H9 (cell line): ENCODE measurements around the gene ALOX15B. TPM values are rescaled to one million over a fixed set of nuclear protein-coding genes. Genes with fewer than 3 reads are reported as not detected.

Source experiments
- DNase-seq: peaks from one replicate; pipeline ENCODE4 v3.0.0-alpha.2; 2017
- H2AFZ ChIP-seq: one replicate; pipeline ENCODE4 v1.6.1; 2013; ENCODE audit warnings: mild to moderate bottlenecking, low read length, control low read depth, moderate library complexity
- H2AK5ac ChIP-seq: 2 replicates; pipeline ENCODE4 v1.6.1; 2013; ENCODE audit warnings: low read length, control low read depth, mixed read lengths; ENCODE audit not compliant: insufficient read length
- H2BK120ac ChIP-seq: one replicate; pipeline ENCODE4 v1.6.1; 2013; ENCODE audit warnings: low read depth, mild to moderate bottlenecking, low read length, control low read depth, inconsistent platforms; ENCODE audit not compliant: poor library complexity, severe bottlenecking
- H2BK12ac ChIP-seq: 2 replicates; pipeline ENCODE4 v1.6.1; 2013; ENCODE audit warnings: low read length, control low read depth, mixed read lengths, low read depth; ENCODE audit not compliant: insufficient read length
- H2BK15ac ChIP-seq: 2 replicates; pipeline ENCODE4 v1.6.1; 2013; ENCODE audit warnings: low read depth, low read length, control low read depth
- H2BK20ac ChIP-seq: one replicate; pipeline ENCODE4 v1.6.1; 2013; ENCODE audit warnings: low read depth, mild to moderate bottlenecking, low read length, control low read depth, inconsistent platforms; ENCODE audit not compliant: poor library complexity, severe bottlenecking
- H2BK5ac ChIP-seq: 2 replicates; pipeline ENCODE4 v1.6.1; 2013; ENCODE audit warnings: low read length, control low read depth, mixed read lengths; ENCODE audit not compliant: insufficient read length
- H3K14ac ChIP-seq: 2 replicates; pipeline ENCODE4 v1.6.1; 2013; ENCODE audit warnings: low read length, control low read depth; ENCODE audit not compliant: insufficient read depth
- H3K18ac ChIP-seq: 2 replicates; pipeline ENCODE4 v1.6.1; 2013; ENCODE audit warnings: low read depth, mild to moderate bottlenecking, mixed read lengths, low read length, control low read depth; ENCODE audit not compliant: insufficient read length
- H3K23ac ChIP-seq: 2 replicates; pipeline ENCODE4 v1.6.1; 2013; ENCODE audit warnings: low read length, control low read depth, mixed read lengths, low read depth; ENCODE audit not compliant: insufficient read length
- H3K23me2 ChIP-seq: 2 replicates; pipeline ENCODE4 v1.6.1; 2013; ENCODE audit warnings: low read depth, mild to moderate bottlenecking, mixed read lengths, low read length, control low read depth; ENCODE audit not compliant: insufficient read length, poor library complexity, severe bottlenecking
- H3K27ac ChIP-seq: 2 replicates; pipeline ENCODE4 v1.5.1; 2013; ENCODE audit warnings: low read length, control low read depth, mixed read lengths, low read depth; ENCODE audit not compliant: insufficient read length
- H3K27me3 ChIP-seq: 2 replicates; pipeline ENCODE4 v1.6.1; 2013; ENCODE audit warnings: low read length, control low read depth, inconsistent platforms; ENCODE audit not compliant: insufficient read depth
- H3K4ac ChIP-seq: 2 replicates; pipeline ENCODE4 v1.6.1; 2013; ENCODE audit warnings: low read depth, mild to moderate bottlenecking, control low read depth, inconsistent platforms, low read length, moderate library complexity
- H3K4me1 ChIP-seq: 2 replicates; pipeline ENCODE4 v1.6.1; 2013; ENCODE audit warnings: low read length, control low read depth, inconsistent platforms; ENCODE audit not compliant: insufficient read depth
- H3K4me2 ChIP-seq: 2 replicates; pipeline ENCODE4 v1.6.1; 2013; ENCODE audit warnings: low read length, control low read depth, mixed read lengths; ENCODE audit not compliant: insufficient read length, insufficient read depth
- H3K56ac ChIP-seq: 2 replicates; pipeline ENCODE4 v1.6.1; 2013; ENCODE audit warnings: low read depth, mild to moderate bottlenecking, mixed read lengths, low read length, control low read depth; ENCODE audit not compliant: insufficient read length
- H3K79me1 ChIP-seq: 2 replicates; pipeline ENCODE4 v1.6.1; 2013; ENCODE audit warnings: low read depth, mild to moderate bottlenecking, moderate library complexity, low read length, control low read depth, inconsistent platforms; ENCODE audit not compliant: insufficient read depth, poor library complexity, severe bottlenecking
- H3K79me2 ChIP-seq: 2 replicates; pipeline ENCODE4 v1.6.1; 2013; ENCODE audit warnings: low read length, control low read depth, inconsistent platforms; ENCODE audit not compliant: insufficient read depth
- H3K9ac ChIP-seq: 2 replicates; pipeline ENCODE4 v1.6.1; 2013; ENCODE audit warnings: low read length, control low read depth, mixed read lengths; ENCODE audit not compliant: insufficient read length; ENCODE audit errors: extremely low read depth
- H3K9me3 ChIP-seq: one replicate; pipeline ENCODE4 v1.6.1; 2013; ENCODE audit warnings: low read depth, low read length, inconsistent platforms; ENCODE audit not compliant: control insufficient read depth
- H3T11ph ChIP-seq: one replicate; pipeline ENCODE4 v1.6.1; 2013; ENCODE audit warnings: mild to moderate bottlenecking, low read length, control low read depth, inconsistent platforms
- H4K20me1 ChIP-seq: one replicate; pipeline ENCODE4 v1.6.1; 2013; ENCODE audit not compliant: control insufficient read depth, insufficient read length, insufficient read depth
- H4K5ac ChIP-seq: 2 replicates; pipeline ENCODE4 v1.6.1; 2013; ENCODE audit warnings: low read depth, mild to moderate bottlenecking, mixed read lengths, low read length, control low read depth; ENCODE audit not compliant: insufficient read length
- H4K8ac ChIP-seq: replicated peaks from 2 replicates; pipeline ENCODE4 v1.6.1; 2013; ENCODE audit warnings: low read length, control low read depth, mixed read lengths, low read depth; ENCODE audit not compliant: insufficient read length
- H4K91ac ChIP-seq: 2 replicates; pipeline ENCODE4 v1.6.1; 2013; ENCODE audit warnings: low read depth, mild to moderate bottlenecking, moderate library complexity, mixed read lengths, low read length, control low read depth; ENCODE audit not compliant: insufficient read length
- H3K27ac Mint-ChIP-seq, 3 experiments: 2 replicates in 2 of 3; 3 replicates in 1 of 3; pipeline ENCODE4 v1.8.0; 2020 to 2021; ENCODE audit warnings: mixed read lengths in 3 of 3, mild to moderate bottlenecking in 1 of 3, moderate library complexity in 1 of 3
- H3K27me3 Mint-ChIP-seq: 2 replicates; pipeline ENCODE4 v1.8.0; 2021; ENCODE audit warnings: low read depth, mild to moderate bottlenecking, moderate library complexity, mixed read lengths
- H3K36me3 Mint-ChIP-seq, 3 experiments: 2 replicates in 2 of 3; 3 replicates in 1 of 3; pipeline ENCODE4 v1.8.0; 2020 to 2021; ENCODE audit warnings: low read depth in 3 of 3, mixed read lengths in 3 of 3; ENCODE audit not compliant: insufficient read depth in 1 of 3
- H3K4me1 Mint-ChIP-seq, 2 experiments: 2 replicates each; pipeline ENCODE4 v1.8.0; 2020; ENCODE audit warnings: mixed read lengths in 2 of 2
- H3K4me3 Mint-ChIP-seq, 2 experiments: 2 replicates in 1 of 2; 3 replicates in 1 of 2; pipeline ENCODE4 v1.8.0; 2020 to 2021; ENCODE audit warnings: mild to moderate bottlenecking in 2 of 2, mixed read lengths in 2 of 2, moderate library complexity in 1 of 2
- H3K9me3 Mint-ChIP-seq, 2 experiments: 2 replicates in 1 of 2; 3 replicates in 1 of 2; pipeline ENCODE4 v1.8.0; 2020; ENCODE audit warnings: mild to moderate bottlenecking in 2 of 2, mixed read lengths in 2 of 2, moderate library complexity in 1 of 2
- total RNA-seq: library from RNA; stranded (reverse); gene quantifications from 2 replicates; pipeline ENCODE4 v1.2.1, GENCODE V29; 2021
- TF ChIP-seq, protein P1 (sequence below): fragments of 200-600 bp; sonication (generic); conservative IDR thresholded peaks from 3 replicates; pipeline ENCODE4 v1.8.0; 2021; ENCODE audit warnings: antibody characterized with exemption, mild to moderate bottlenecking

Gene ALOX15B
- total RNA-seq, 1 experiment from 2014 or later: not detected

DNA sequence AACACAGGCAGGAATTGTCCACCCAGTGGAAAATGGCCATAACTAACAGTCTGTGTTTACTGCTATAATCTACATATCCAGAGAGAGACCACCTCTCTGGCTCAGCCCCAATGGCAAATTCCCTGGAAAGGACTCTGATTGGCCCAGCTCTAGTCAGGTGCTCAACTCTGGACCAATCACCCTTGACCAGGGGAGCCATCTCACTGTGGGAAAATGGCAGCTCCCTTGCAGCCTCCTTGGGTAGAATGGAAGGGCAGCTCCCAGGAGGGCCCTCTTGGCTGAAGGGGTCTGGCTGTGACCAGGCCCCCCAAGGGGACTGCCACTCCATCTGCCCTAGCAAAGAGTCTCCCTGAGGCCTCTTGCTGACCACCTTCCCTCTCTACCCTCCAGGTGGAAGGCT lies 3.1 kb downstream of the ALOX15B start:
- H3K4me2 ChIP-seq: no peak overlapping the region
- no peak overlapping the region for H3K27ac ChIP-seq
- TF ChIP-seq, protein P1, sequence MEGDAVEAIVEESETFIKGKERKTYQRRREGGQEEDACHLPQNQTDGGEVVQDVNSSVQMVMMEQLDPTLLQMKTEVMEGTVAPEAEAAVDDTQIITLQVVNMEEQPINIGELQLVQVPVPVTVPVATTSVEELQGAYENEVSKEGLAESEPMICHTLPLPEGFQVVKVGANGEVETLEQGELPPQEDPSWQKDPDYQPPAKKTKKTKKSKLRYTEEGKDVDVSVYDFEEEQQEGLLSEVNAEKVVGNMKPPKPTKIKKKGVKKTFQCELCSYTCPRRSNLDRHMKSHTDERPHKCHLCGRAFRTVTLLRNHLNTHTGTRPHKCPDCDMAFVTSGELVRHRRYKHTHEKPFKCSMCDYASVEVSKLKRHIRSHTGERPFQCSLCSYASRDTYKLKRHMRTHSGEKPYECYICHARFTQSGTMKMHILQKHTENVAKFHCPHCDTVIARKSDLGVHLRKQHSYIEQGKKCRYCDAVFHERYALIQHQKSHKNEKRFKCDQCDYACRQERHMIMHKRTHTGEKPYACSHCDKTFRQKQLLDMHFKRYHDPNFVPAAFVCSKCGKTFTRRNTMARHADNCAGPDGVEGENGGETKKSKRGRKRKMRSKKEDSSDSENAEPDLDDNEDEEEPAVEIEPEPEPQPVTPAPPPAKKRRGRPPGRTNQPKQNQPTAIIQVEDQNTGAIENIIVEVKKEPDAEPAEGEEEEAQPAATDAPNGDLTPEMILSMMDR: no peak
- H3K4me1 Mint-ChIP-seq: peaks cover 8 to 14% of the 10 kb centered on the region in 2 experiments
- no peak overlapping the region for H3T11ph ChIP-seq
- H2BK120ac ChIP-seq: no peak overlapping the region
- H3K79me2 ChIP-seq: no peaks in the 10 kb centered on the region
- H2BK5ac ChIP-seq: no peak overlapping the region
- H2BK15ac ChIP-seq: no peak overlapping the region
- no peaks in the 10 kb centered on the region for H3K23me2 ChIP-seq
- H3K56ac ChIP-seq: no peak overlapping the region
- H2BK20ac ChIP-seq: no peak overlapping the region
- no peak overlapping the region for H3K23ac ChIP-seq
- H3K36me3 Mint-ChIP-seq: no peaks in the 10 kb centered on the region; a peak in 1 of 7 replicates
- H2AK5ac ChIP-seq: no peak overlapping the region
- H4K8ac ChIP-seq: no peak overlapping the region
- H3K4me1 ChIP-seq: 0 out of 2 replicates have a peak, but pooled peaks cover 2% of the 10 kb centered on the region
- no peaks in the 10 kb centered on the region for H4K20me1 ChIP-seq
- no peak overlapping the region for H3K18ac ChIP-seq
- H4K5ac ChIP-seq: no peak overlapping the region
- H3K79me1 ChIP-seq: no peaks in the 10 kb centered on the region
- H4K91ac ChIP-seq: no peak overlapping the region
- H3K14ac ChIP-seq: no peak overlapping the region
- H2BK12ac ChIP-seq: no peak overlapping the region
- no peak overlapping the region for H3K4ac ChIP-seq
- no peaks in the 10 kb centered on the region for H3K9me3 ChIP-seq
- H3K4me3 Mint-ChIP-seq: no peak overlapping the region
- no peaks in the 10 kb centered on the region for H3K27me3 ChIP-seq
- H3K27me3 Mint-ChIP-seq: peaks cover 37% of the 10 kb centered on the region
- no peaks in the 10 kb centered on the region; a peak in 2 of 5 replicates for H3K9me3 Mint-ChIP-seq
- no peak for DNase-seq
- H3K27ac Mint-ChIP-seq: no peak overlapping the region
- H3K9ac ChIP-seq: no peak overlapping the region
- H2AFZ ChIP-seq: no peak overlapping the region
